B cell (primary cell): ENCODE results near the gene FAM83G. TPM values are rescaled to one million over a fixed set of nuclear protein-coding genes. Genes with fewer than 3 reads are reported as not detected.
A peak's percentile ranks its signal among the peaks of the same experiment; 100 is the strongest.

ENCODE experiments used
- ATAC-seq: fragments of 200-7000 bp; cut with Tn5 transposase; one replicate; pipeline ENCODE4 v1.10.0; 2021; ENCODE audit warnings: low read depth, mild to moderate bottlenecking, moderate number of reproducible peaks, moderate library complexity
- CTCF ChIA-PET: fragments of 350-600 bp; sonication (Branson Sonifier 250); formaldehyde crosslinking; loops from one replicate; lab custom pipeline; 2021; ENCODE audit warnings: antibody characterized with exemption, inconsistent platforms; lab: Charles Lee
- POLR2A ChIA-PET: fragments of 350-600 bp; sonication (Branson Sonifier 250); formaldehyde crosslinking; loops from one replicate; lab custom pipeline; 2021; ENCODE audit warnings: antibody characterized with exemption; lab: Charles Lee
- DNase-seq: peaks from one replicate; pipeline ENCODE4 v3.0.0; 2013
- H2AFZ ChIP-seq: 2 replicates; pipeline ENCODE4 v1.6.1; 2012; ENCODE audit warnings: mild to moderate bottlenecking, low read depth, low read length; ENCODE audit not compliant: insufficient read depth, poor library complexity, severe bottlenecking
- H3K27ac ChIP-seq, 2 donors: 1 replicate in 1 of 2; 2 replicates in 1 of 2; pipeline ENCODE4 v1.5.1; 2012 to 2013; ENCODE audit warnings: low read length in 2 of 2, mild to moderate bottlenecking in 2 of 2, moderate library complexity in 1 of 2
- H3K27me3 ChIP-seq, 4 experiments: fragments of 200-600 bp in 1 of 4; sonication (generic) in 1 of 4; replicated peaks in 1 of 4; 1 replicate in 2 of 4; 2 replicates in 2 of 4; pipeline versions ENCODE4 v1.6.1 to v1.7.0; 2013 to 2016; ENCODE audit warnings: low read length in 3 of 4, mild to moderate bottlenecking in 2 of 4, mixed read lengths in 1 of 4, moderate library complexity in 1 of 4; ENCODE audit not compliant: insufficient read depth in 4 of 4, control insufficient read depth in 3 of 4; ENCODE audit errors: control extremely low read depth in 1 of 4
- H3K36me3 ChIP-seq, 2 experiments: replicated peaks in 1 of 2; 1 replicate in 1 of 2; 2 replicates in 1 of 2; pipeline versions ENCODE4 v1.6.1 to v1.7.1; 2013; ENCODE audit warnings: low read length in 1 of 2; ENCODE audit not compliant: insufficient read depth in 2 of 2, control insufficient read depth in 1 of 2; ENCODE audit errors: control extremely low read depth in 1 of 2, extremely low read depth in 1 of 2
- H3K4me1 ChIP-seq, 2 donors: fragments of 200-600 bp in 1 of 2; sonication (generic) in 1 of 2; 1 replicate in 1 of 2; 2 replicates in 1 of 2; pipeline versions ENCODE4 v1.5.1 to v1.6.1; 2013 to 2017; ENCODE audit warnings: low read length in 2 of 2; ENCODE audit not compliant: control insufficient read depth in 2 of 2, insufficient read depth in 2 of 2
- H3K4me2 ChIP-seq: replicated peaks from 2 replicates; pipeline ENCODE3; 2012; ENCODE audit warnings: mild to moderate bottlenecking, low read depth, low read length; ENCODE audit not compliant: poor library complexity, severe bottlenecking
- H3K4me3 ChIP-seq, 5 experiments: fragments of 200-600 bp in 1 of 5; sonication (generic) in 1 of 5; 1 replicate in 3 of 5; 2 replicates in 2 of 5; pipeline versions ENCODE4 v1.5.1 to v1.7.0; 2011 to 2016; ENCODE audit warnings: low read length in 4 of 5, mild to moderate bottlenecking in 4 of 5, low read depth in 2 of 5, control low read depth in 1 of 5, moderate library complexity in 1 of 5; ENCODE audit not compliant: insufficient read depth in 1 of 5; ENCODE audit errors: control extremely low read depth in 1 of 5, extremely low read depth in 1 of 5
- H3K79me2 ChIP-seq: fragments of 200-600 bp; sonication (generic); one replicate; pipeline ENCODE4 v1.6.0; 2016; ENCODE audit warnings: low read length; ENCODE audit not compliant: control insufficient read depth, insufficient read depth
- H3K9ac ChIP-seq: fragments of 200-600 bp; sonication (generic); 2 replicates; pipeline ENCODE4 v1.6.1; 2017; ENCODE audit warnings: mild to moderate bottlenecking, low read length, moderate library complexity
- H3K9me3 ChIP-seq, 3 donors: one replicate each; pipeline versions ENCODE4 v1.6.1 to v1.7.1; 2013; ENCODE audit warnings: low read length in 2 of 3; ENCODE audit not compliant: control insufficient read depth in 2 of 3, insufficient read depth in 1 of 3; ENCODE audit errors: control extremely low read depth in 1 of 3
- H4K20me1 ChIP-seq: 2 replicates; pipeline ENCODE4 v1.6.0; 2012; ENCODE audit warnings: mild to moderate bottlenecking, low read length; ENCODE audit not compliant: insufficient read depth, control insufficient read depth, poor library complexity, severe bottlenecking
- H3K27ac Mint-ChIP-seq: one replicate; pipeline ENCODE4 v1.8.0; 2021; ENCODE audit warnings: mixed read lengths
- H3K27me3 Mint-ChIP-seq: one replicate; pipeline ENCODE4 v1.8.0; 2021; ENCODE audit warnings: mixed read lengths
- H3K4me1 Mint-ChIP-seq: one replicate; pipeline ENCODE4 v1.8.0; 2021; ENCODE audit warnings: mixed read lengths
- H3K4me3 Mint-ChIP-seq: one replicate; pipeline ENCODE4 v1.8.0; 2021; ENCODE audit warnings: mixed read lengths
- H3K9me3 Mint-ChIP-seq: one replicate; pipeline ENCODE4 v1.8.0; 2022; ENCODE audit warnings: mixed read lengths; ENCODE audit not compliant: insufficient read depth
- EZH2 ChIP-seq: IDR thresholded peaks from 2 replicates; pipeline ENCODE4 v1.6.1; 2012; ENCODE audit warnings: borderline replicate concordance, low read depth, mild to moderate bottlenecking, moderate library complexity, low read length; ENCODE audit not compliant: insufficient read depth, poor library complexity, severe bottlenecking
- WGBS: methylation state at CpG from one replicate; pipeline ENCODE4 v1.1.5; 2013; ENCODE audit warnings: missing lambda C conversion rate; ENCODE audit not compliant: insufficient coverage; 5-methylcytosine and 5-hydroxymethylcytosine counted together
- intact Hi-C: fragments of 100-400 bp; cut with micrococcal nuclease; formaldehyde crosslinking; loops from one replicate; pipeline ENCODE4 v1.10.0; 2022
- polyA plus RNA-seq: library from polyadenylated mRNA; depleted of rRNA; stranded (reverse); fragments of >200 nt; gene quantifications from 2 replicates; pipeline ENCODE4 v1.2.3, GENCODE V29; 2012
- total RNA-seq, 2 donors: library from RNA; stranded (reverse); fragments of 120-200 nt in 1 of 2; gene quantifications; 1 replicate in 1 of 2; 2 replicates in 1 of 2; pipeline versions ENCODE4 v1.2.3 to v1.2.4, GENCODE V29; 2013 to 2022
- TF ChIP-seq, protein P1 (sequence below): fragments of 200-600 bp; IDR thresholded peaks from one replicate; pipeline ENCODE4 v1.8.0; 2022; ENCODE audit warnings: antibody characterized with exemption, mild to moderate bottlenecking

FAM83G gene
- total and polyA plus RNA-seq, 2 donors (not counting 1 experiment from before 2014, with no cell fraction given) = 4.7 to 14.3 TPM

DNA sequence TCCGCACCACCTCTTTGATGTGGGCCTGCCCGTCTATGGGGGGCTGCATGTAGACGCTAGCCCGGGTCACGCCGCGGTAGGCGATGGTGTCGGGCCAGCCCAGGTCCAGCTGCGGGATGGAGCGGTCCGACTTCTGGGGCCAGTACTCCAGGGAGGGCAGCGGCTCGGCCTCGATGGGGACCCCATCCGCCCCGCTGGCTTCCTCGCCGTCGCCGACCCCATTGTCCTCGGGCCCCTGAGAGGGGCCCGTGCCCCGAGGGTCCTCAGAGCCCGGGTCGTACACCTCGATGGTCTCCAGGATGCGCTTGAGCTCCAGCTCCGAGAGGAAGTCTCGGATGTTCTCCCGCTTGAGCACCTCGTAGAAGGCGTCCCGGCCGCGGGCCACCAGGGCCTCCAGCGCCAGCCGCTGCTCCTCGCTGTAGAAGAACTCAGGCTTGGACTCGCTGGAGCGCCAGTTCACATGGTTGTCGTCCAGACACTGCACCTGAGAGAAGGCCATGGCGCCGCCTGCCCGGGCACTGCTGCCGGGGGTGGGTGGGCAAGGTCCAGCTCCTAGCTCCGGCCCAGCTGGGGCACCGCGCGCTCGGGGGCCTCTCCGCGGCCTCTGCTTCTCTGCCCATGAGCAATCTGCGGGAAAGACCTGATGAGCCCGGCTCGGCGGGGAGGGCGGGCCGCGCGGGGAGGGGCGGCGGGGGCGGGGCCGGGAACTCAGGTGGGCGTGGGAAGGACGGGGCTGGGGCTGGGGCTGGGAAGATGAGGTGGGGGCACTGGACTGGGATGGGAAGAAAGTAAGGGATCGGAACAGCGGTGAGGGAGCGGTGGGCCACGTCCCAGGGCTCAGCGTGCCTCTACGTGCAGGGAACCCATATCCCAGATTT, 782 bp downstream of the FAM83G start:
- DNase-seq (peak; percentile 55), ATAC-seq (peak; percentile 46)
- ChIA-PET CTCF (interaction anchor here (1.1 to 4.0 kb wide), 2 partner anchors 10 to 42 kb away, joined by 5 to 21 read pairs; no protein-coding TSS in a partner anchor), POLR2A (interaction anchor here (0.9 to 1.0 kb wide), 2 partner anchors 11 to 21 kb away, joined by 4 to 5 read pairs; no protein-coding TSS in a partner anchor)
- Histone ChIP-seq H3K4me3 (peak overlapping the region; percentile 43 to 85 (median 77)), H3K4me1 (peaks cover 26 to 40% of the 10 kb centered on the region in 2 donors), H2AFZ (peak overlapping the region; percentile 74), H3K9ac (peak overlapping the region; percentile 76), H3K9me3 (no peaks in the 10 kb centered on the region), H3K27me3 (no peaks in the 10 kb centered on the region), H3K36me3 (peaks cover 0 to 3% of the 10 kb centered on the region in 2 experiments), H3K79me2 (no peaks in the 10 kb centered on the region), H4K20me1 (peaks cover 21% of the 10 kb centered on the region), H3K4me2 (peak overlapping the region; percentile 97), H3K27ac (peak overlapping the region; percentile 24 to 53)
- WGBS = 31% methylated on average over 58 of the region's 73 CpGs
- H3K27me3 Mint-ChIP-seq = no peaks in the 10 kb centered on the region
- TF ChIP-seq EZH2 = no peak
- TF ChIP-seq, protein P1, sequence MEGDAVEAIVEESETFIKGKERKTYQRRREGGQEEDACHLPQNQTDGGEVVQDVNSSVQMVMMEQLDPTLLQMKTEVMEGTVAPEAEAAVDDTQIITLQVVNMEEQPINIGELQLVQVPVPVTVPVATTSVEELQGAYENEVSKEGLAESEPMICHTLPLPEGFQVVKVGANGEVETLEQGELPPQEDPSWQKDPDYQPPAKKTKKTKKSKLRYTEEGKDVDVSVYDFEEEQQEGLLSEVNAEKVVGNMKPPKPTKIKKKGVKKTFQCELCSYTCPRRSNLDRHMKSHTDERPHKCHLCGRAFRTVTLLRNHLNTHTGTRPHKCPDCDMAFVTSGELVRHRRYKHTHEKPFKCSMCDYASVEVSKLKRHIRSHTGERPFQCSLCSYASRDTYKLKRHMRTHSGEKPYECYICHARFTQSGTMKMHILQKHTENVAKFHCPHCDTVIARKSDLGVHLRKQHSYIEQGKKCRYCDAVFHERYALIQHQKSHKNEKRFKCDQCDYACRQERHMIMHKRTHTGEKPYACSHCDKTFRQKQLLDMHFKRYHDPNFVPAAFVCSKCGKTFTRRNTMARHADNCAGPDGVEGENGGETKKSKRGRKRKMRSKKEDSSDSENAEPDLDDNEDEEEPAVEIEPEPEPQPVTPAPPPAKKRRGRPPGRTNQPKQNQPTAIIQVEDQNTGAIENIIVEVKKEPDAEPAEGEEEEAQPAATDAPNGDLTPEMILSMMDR = no peak
- H3K4me3 Mint-ChIP-seq = peak overlapping the region; percentile 88
- H3K4me1 Mint-ChIP-seq = peaks cover 40% of the 10 kb centered on the region
- H3K9me3 Mint-ChIP-seq = no peaks in the 10 kb centered on the region
- intact Hi-C loops = loop anchor here (1.0 kb wide), 1 partner anchor 10 kb away; no protein-coding TSS in a partner anchor
- H3K27ac Mint-ChIP-seq = peak overlapping the region; percentile 78
